ENCODE measurements around the gene KRTAP1-3.
"Not testable (repeated sequence)": the region's sequence is repeated elsewhere in the genome, so short reads cannot be mapped to it uniquely, and the experiment has no call there.

The KRTAP1-3 gene

DNA sequence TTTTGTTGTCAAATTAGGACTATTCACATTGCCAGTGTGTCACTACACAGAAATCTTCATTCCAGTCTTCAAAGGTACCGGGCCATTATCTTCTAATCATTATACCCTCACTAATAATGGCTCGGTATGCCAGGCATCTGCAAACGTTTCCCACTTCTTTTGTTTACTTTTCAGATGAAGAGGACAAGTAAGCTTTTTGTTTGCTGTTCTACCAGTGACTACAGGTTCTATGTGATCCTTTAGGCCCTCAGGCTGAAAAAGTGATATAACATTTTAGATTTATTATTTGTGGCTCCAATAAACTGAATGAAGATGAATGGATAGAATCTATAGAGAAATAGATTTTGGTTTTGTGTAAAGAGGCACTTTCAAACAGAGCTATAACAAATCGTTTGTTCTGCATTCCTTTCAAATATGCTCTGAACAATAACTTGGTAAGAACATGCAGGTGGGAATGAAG lies 25.3 kb downstream of the KRTAP1-3 start:
- Histone ChIP-seq H3K9me3 (ENCODE audit: control insufficient read depth, insufficient read depth, low read length) (no peaks in the 10 kb centered on the region), H3K27ac (ENCODE audit: low read length) (no peak overlapping the region), H3K4me1 (ENCODE audit: control insufficient read depth, insufficient read depth, low read length) (peaks cover 6% of the 10 kb centered on the region), H3K4me3 (ENCODE audit: low read length) (no peak overlapping the region), H3K27me3 (ENCODE audit: control insufficient read depth, insufficient read depth, low read length) (no peaks in the 10 kb centered on the region), H3K36me3 (ENCODE audit: control insufficient read depth, insufficient read depth, low read length) (no peaks in the 10 kb centered on the region)
- no CpG with 5 or more reads among the region's 4 CpGs for WGBS (ENCODE audit: insufficient coverage, insufficient read length)
- DNase-seq (ENCODE audit: low read depth, low spot score): no peak

DNA sequence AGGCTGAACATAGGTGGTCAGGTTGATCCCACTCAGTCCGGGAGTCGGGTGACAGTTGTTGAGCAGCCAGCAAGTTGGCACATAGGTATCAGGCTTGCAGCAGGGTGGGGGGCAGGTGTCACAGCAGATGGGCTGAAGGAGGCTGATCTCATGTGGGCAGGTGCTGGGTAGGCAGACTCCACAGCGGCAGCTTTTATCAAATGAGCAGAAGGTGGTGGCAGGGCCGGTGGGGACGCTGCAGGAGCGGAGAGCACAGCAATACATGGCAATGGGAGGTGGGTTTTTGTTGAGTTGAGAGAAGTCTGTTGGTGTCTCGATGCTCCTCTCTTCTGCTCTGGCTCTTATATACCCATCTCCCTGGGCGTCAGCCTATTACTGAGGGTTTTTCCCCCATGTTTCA lies 25.9 kb downstream of the KRTAP1-3 start, which contains the start of gene KRTAP3-1:
TSS of gene KRTAP3-1 (minus strand) at position 318 of the 400 bp plus-strand sequence. CDS start at position 264, 54 bp downstream.
- Histone ChIP-seq H3K27me3 (ENCODE audit: control insufficient read depth, insufficient read depth, low read length) (no peaks in the 10 kb centered on the region), H3K4me1 (ENCODE audit: control insufficient read depth, insufficient read depth, low read length) (peaks cover 6% of the 10 kb centered on the region), H3K9me3 (ENCODE audit: control insufficient read depth, insufficient read depth, low read length) (no peaks in the 10 kb centered on the region), H3K27ac (ENCODE audit: low read length) (no peak within 1 kb of the TSS), H3K36me3 (ENCODE audit: control insufficient read depth, insufficient read depth, low read length) (no peaks in the 10 kb centered on the region), H3K4me3 (ENCODE audit: low read length) (no peak within 1 kb of the TSS)
- no peak for DNase-seq (ENCODE audit: low read depth, low spot score)
- WGBS (ENCODE audit: insufficient coverage, insufficient read length): no CpG with 5 or more reads among the region's 8 CpGs

DNA sequence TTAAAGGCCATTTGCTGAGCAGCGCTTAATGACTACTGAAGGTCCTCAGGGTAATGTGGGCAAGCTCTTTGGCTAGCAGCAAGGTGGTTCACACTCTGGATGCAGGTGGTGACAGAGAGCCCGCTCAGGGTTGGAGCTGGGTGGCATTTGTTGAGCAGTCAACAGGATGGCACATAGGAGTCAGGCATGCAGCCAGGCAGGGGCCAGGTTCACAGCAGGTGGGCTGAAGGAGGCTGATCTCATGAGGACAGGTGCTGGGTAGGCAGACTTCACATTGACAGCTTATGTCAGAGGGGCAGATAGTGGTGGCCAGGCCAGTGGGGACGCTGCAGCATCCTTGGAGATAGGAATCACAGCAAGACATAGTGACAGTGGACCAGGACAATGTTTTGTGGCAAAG lies 30.3 kb downstream of the KRTAP1-3 start:
- peaks cover 3% of the 10 kb centered on the region for H3K4me1 ChIP-seq (ENCODE audit: control insufficient read depth, insufficient read depth, low read length)
- H3K27ac ChIP-seq (ENCODE audit: low read length): no peak overlapping the region
- no peaks in the 10 kb centered on the region for H3K27me3 ChIP-seq (ENCODE audit: control insufficient read depth, insufficient read depth, low read length)
- DNase-seq (ENCODE audit: low read depth, low spot score): no peak
- WGBS (ENCODE audit: insufficient coverage, insufficient read length): no CpG with 5 or more reads among the region's 3 CpGs
- H3K4me3 ChIP-seq (ENCODE audit: low read length): no peak overlapping the region
- no peaks in the 10 kb centered on the region for H3K9me3 ChIP-seq (ENCODE audit: control insufficient read depth, insufficient read depth, low read length)
- no peaks in the 10 kb centered on the region for H3K36me3 ChIP-seq (ENCODE audit: control insufficient read depth, insufficient read depth, low read length)

DNA sequence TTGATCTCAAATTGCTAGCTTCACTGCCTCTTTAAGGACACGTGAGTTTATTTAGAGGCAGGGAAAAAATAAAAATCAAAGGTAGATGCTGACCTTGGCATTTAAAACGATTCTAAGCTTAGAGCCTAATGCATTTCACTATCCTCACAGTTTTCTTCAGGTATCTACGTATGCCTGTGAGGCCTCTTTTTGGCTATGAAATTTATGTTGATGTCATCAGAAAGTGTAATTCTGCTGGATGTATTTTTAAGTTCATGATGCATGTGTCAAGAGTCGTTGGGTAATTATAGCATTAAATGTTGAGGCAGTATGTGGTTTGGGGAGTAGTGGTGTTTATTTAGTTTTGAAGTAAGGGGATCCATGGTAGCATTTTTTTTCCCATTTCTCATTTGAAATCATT lies 30.7 kb downstream of the KRTAP1-3 start:
- Histone ChIP-seq H3K4me3 (ENCODE audit: low read length) (no peak overlapping the region), H3K9me3 (ENCODE audit: control insufficient read depth, insufficient read depth, low read length) (no peaks in the 10 kb centered on the region), H3K36me3 (ENCODE audit: control insufficient read depth, insufficient read depth, low read length) (no peaks in the 10 kb centered on the region), H3K4me1 (ENCODE audit: control insufficient read depth, insufficient read depth, low read length) (peaks cover 3% of the 10 kb centered on the region), H3K27me3 (ENCODE audit: control insufficient read depth, insufficient read depth, low read length) (no peaks in the 10 kb centered on the region), H3K27ac (ENCODE audit: low read length) (no peak overlapping the region)
- 100% methylated on average over 1 of the region's 4 CpGs for WGBS (ENCODE audit: insufficient coverage, insufficient read length)
- no peak for DNase-seq (ENCODE audit: low read depth, low spot score)

DNA sequence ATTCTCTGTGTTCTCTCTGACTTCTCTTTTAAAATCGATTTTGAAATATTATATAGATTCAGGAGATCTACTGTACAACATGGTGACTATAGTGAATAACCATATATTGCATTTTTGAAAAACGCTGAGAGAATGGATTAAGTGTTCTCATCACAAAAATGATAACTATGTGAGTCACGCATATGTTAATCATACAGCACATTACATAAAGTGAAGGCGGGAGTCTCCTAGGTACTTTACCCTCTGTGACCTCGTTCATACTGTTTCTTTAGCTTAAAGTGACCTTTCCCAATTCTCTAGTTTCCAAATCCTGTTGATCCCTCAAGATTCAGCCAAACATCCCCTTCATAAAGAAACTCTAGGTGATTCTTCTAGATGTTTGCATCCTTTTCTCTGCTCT lies 31.9 kb downstream of the KRTAP1-3 start:
- no peaks in the 10 kb centered on the region for H3K36me3 ChIP-seq (ENCODE audit: control insufficient read depth, insufficient read depth, low read length)
- H3K9me3 ChIP-seq (ENCODE audit: control insufficient read depth, insufficient read depth, low read length): no peaks in the 10 kb centered on the region
- DNase-seq (ENCODE audit: low read depth, low spot score): no peak
- no peak overlapping the region for H3K27ac ChIP-seq (ENCODE audit: low read length)
- no peaks in the 10 kb centered on the region for H3K4me1 ChIP-seq (ENCODE audit: control insufficient read depth, insufficient read depth, low read length)
- no peaks in the 10 kb centered on the region for H3K27me3 ChIP-seq (ENCODE audit: control insufficient read depth, insufficient read depth, low read length)
- WGBS (ENCODE audit: insufficient coverage, insufficient read length): no CpG with 5 or more reads among the region's 5 CpGs
- H3K4me3 ChIP-seq (ENCODE audit: low read length): no peak overlapping the region

DNA sequence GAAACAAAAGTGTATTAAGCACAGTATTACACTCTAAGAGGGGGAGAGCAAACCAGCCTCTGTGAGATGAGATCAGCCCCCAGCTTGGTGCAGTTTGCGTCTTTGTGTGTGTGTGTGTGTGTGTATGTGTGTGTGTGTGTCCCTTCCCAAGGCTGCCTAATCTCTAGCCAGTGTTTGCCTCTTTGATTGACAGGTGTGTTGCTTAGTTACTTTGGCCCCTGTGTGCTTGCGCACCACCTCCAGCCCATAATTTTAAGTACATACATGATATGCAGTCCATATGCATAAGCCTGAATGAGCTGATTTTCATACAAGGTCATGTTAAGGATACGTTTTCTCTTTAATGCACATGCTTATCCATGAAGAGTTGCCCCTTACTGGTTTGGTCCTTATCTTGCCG lies 32.9 kb downstream of the KRTAP1-3 start:
- WGBS (ENCODE audit: insufficient coverage, insufficient read length): no CpG with 5 or more reads among the region's 4 CpGs
- no peaks in the 10 kb centered on the region for H3K27me3 ChIP-seq (ENCODE audit: control insufficient read depth, insufficient read depth, low read length)
- DNase-seq (ENCODE audit: low read depth, low spot score): no peak

DNA sequence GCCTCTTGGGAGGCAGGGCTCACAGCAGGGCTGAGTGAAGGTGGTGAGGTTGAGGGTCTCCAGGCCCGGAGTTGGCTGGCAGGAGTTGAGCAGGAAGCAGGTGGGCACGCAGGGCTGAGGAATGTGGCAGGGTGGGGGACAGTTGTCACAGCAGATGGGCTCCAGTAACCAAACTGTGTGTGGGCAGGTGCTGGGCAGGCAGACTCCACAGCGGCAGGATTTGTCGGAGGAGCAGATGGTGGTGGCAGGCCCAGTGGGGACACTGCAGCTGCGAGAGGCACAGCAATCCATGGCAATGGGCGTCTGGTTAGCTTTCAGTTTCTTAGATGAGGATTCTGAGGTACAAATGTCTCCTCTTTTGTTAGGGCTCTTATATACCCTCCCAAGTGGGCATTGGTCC lies 35.1 kb downstream of the KRTAP1-3 start, which contains the start of gene KRTAP3-2:
TSS of gene KRTAP3-2 (minus strand) at position 344 of the 400 bp plus-strand sequence. CDS start at position 291, 53 bp downstream.
- not testable (repeated sequence) for H3K9me3 ChIP-seq (ENCODE audit: control insufficient read depth, insufficient read depth, low read length); H3K36me3 ChIP-seq (ENCODE audit: control insufficient read depth, insufficient read depth, low read length); H3K4me3 ChIP-seq (ENCODE audit: low read length); H3K4me1 ChIP-seq (ENCODE audit: control insufficient read depth, insufficient read depth, low read length); H3K27me3 ChIP-seq (ENCODE audit: control insufficient read depth, insufficient read depth, low read length); H3K27ac ChIP-seq (ENCODE audit: low read length); DNase-seq (ENCODE audit: low read depth, low spot score)
- no CpG with 5 or more reads among the region's 6 CpGs for WGBS (ENCODE audit: insufficient coverage, insufficient read length)

More for the DNA sequence above, 32.9 kb downstream of the KRTAP1-3 start:
- H3K4me1 ChIP-seq (ENCODE audit: control insufficient read depth, insufficient read depth, low read length): no peaks in the 10 kb centered on the region
- H3K36me3 ChIP-seq (ENCODE audit: control insufficient read depth, insufficient read depth, low read length): no peaks in the 10 kb centered on the region
- H3K9me3 ChIP-seq (ENCODE audit: control insufficient read depth, insufficient read depth, low read length): no peaks in the 10 kb centered on the region
- no peak overlapping the region for H3K27ac ChIP-seq (ENCODE audit: low read length)
- no peak overlapping the region for H3K4me3 ChIP-seq (ENCODE audit: low read length)

DNA sequence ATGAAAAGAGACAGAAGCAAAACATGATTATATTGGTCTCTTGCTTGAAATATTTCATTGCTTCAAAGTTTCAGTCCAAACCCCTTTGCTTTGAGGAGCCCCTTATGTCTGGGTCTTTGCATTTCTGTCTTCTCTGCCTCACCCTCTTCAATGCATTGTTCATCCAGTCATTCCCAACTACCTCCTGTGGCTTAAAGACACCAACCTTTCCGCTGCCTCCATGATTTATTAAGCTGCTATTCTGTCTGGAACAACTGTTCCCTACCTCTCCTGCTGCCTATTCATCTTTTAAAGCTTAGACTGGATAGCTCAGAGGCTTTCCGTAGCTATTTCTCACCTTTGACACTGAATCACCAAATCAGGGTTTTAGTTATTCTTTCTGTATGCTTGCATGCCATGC lies 37.3 kb downstream of the KRTAP1-3 start:
- H3K4me1 ChIP-seq (ENCODE audit: control insufficient read depth, insufficient read depth, low read length): no peaks in the 10 kb centered on the region; the same call in 1 of the 2 replicates
- H3K4me3 ChIP-seq (ENCODE audit: low read length): no peak overlapping the region
- no peaks in the 10 kb centered on the region for H3K36me3 ChIP-seq (ENCODE audit: control insufficient read depth, insufficient read depth, low read length)
- no peak for DNase-seq (ENCODE audit: low read depth, low spot score)
- no peak overlapping the region for H3K27ac ChIP-seq (ENCODE audit: low read length)
- no peaks in the 10 kb centered on the region for H3K9me3 ChIP-seq (ENCODE audit: control insufficient read depth, insufficient read depth, low read length)
- H3K27me3 ChIP-seq (ENCODE audit: control insufficient read depth, insufficient read depth, low read length): no peaks in the 10 kb centered on the region
- WGBS (ENCODE audit: insufficient coverage, insufficient read length): no CpG with 5 or more reads among the region's 2 CpGs

DNA sequence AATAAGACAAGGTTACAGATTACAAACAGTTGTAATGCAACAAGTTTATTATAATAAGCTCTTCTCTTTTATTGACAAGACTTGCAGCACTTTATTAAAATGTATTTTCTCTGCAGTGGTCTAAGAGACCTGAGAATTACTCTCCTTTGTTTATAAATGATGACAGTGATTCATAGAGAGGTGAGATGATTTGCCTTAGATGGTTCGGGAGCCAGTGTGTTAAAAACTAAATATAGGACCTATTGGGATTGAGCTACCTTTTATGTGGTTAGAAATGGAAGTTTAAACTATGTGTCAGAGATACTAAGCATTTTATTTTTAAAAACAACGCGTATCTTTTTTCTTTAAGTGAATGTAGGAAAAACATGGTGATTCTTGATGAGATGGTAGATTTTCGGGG lies 37.8 kb downstream of the KRTAP1-3 start:
- whole genome bisulfite sequencing (ENCODE audit: insufficient coverage, insufficient read length): no CpG with 5 or more reads among the region's 4 CpGs
- Histone ChIP-seq H3K27ac (ENCODE audit: low read length) (no peak overlapping the region), H3K4me1 (ENCODE audit: control insufficient read depth, insufficient read depth, low read length) (no peaks in the 10 kb centered on the region; the same call in 1 of the 2 replicates), H3K36me3 (ENCODE audit: control insufficient read depth, insufficient read depth, low read length) (no peaks in the 10 kb centered on the region), H3K4me3 (ENCODE audit: low read length) (no peak overlapping the region), H3K9me3 (ENCODE audit: control insufficient read depth, insufficient read depth, low read length) (no peaks in the 10 kb centered on the region), H3K27me3 (ENCODE audit: control insufficient read depth, insufficient read depth, low read length) (no peaks in the 10 kb centered on the region)
- DNase-seq (ENCODE audit: low read depth, low spot score): no peak

DNA sequence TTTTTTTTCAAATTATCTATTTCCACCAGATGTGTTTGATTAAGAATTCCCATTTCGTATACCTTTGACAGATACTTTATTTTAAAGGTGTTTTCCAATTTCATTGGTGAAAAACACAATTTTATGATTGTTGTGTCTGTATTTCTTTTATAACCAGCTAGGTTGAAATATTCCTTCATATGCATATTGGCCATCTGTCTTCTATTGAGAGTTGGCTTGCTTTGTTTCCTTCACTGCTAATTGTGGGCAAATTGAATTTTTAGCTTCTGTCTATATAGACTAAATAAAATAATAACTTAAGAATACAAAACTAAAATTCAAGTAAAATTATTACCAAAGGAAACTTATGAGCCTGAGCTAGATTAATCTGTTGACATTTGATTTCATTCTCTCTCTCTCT lies 39.6 kb downstream of the KRTAP1-3 start:
- DNase-seq (ENCODE audit: low read depth, low spot score): no peak
- WGBS (ENCODE audit: insufficient coverage, insufficient read length): no CpG with 5 or more reads among the region's 1 CpG
- H3K36me3 ChIP-seq (ENCODE audit: control insufficient read depth, insufficient read depth, low read length): no peaks in the 10 kb centered on the region
- no peak overlapping the region for H3K27ac ChIP-seq (ENCODE audit: low read length)
- H3K4me1 ChIP-seq (ENCODE audit: control insufficient read depth, insufficient read depth, low read length): no peaks in the 10 kb centered on the region; the same call in 1 of the 2 replicates
- no peak overlapping the region for H3K4me3 ChIP-seq (ENCODE audit: low read length)
- no peaks in the 10 kb centered on the region for H3K9me3 ChIP-seq (ENCODE audit: control insufficient read depth, insufficient read depth, low read length)
- no peaks in the 10 kb centered on the region for H3K27me3 ChIP-seq (ENCODE audit: control insufficient read depth, insufficient read depth, low read length)

DNA sequence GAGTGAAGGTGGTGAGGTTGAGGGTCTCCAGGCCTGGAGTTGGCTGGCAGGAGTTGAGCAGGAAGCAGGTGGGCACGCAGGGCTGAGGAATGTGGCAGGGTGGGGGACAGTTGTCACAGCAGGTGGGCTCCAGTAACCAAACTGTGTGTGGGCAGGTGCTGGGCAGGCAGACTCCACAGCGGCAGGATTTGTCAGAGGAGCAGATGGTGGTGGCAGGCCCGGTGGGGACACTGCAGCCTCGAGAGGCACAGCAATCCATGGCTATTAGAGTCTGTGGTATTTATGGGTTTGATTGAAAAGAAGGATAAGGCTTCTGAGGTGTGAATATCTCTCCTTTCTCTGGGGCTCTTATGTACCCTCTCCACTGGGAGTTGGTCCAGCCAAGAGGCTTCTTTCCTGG lies 40.8 kb downstream of the KRTAP1-3 start, which contains the start of gene KRTAP3-3:
TSS of gene KRTAP3-3 (minus strand) at position 326 of the 400 bp plus-strand sequence. CDS start at position 259, 67 bp downstream.
- Histone ChIP-seq H3K36me3 (ENCODE audit: control insufficient read depth, insufficient read depth, low read length) (no peaks in the 10 kb centered on the region), H3K27me3 (ENCODE audit: control insufficient read depth, insufficient read depth, low read length) (no peaks in the 10 kb centered on the region), H3K4me3 (ENCODE audit: low read length) (no peak within 1 kb of the TSS), H3K9me3 (ENCODE audit: control insufficient read depth, insufficient read depth, low read length) (no peaks in the 10 kb centered on the region), H3K27ac (ENCODE audit: low read length) (no peak within 1 kb of the TSS), H3K4me1 (ENCODE audit: control insufficient read depth, insufficient read depth, low read length) (no peaks in the 10 kb centered on the region; the same call in 1 of the 2 replicates)
- WGBS (ENCODE audit: insufficient coverage, insufficient read length): no CpG with 5 or more reads among the region's 4 CpGs
- DNase-seq (ENCODE audit: low read depth, low spot score): no peak
